Posterior cingulate gyrus (tissue), 11 donors: ENCODE data around the gene TMED4.
A peak's percentile ranks its signal among the peaks of the same experiment; 100 is the strongest.

Source experiments
- DNase-seq, 10 donors: peaks; one replicate each; pipeline versions ENCODE4 v3.0.0 to v3.0.0-alpha.2; 2020 to 2021; ENCODE audit warnings: mixed read lengths in 3 of 10
- intact Hi-C: fragments of 100-400 bp; cut with DNase I; formaldehyde crosslinking; loops from one replicate; pipeline ENCODE4 v1.15.1; 2023

The TMED4 gene

DNA sequence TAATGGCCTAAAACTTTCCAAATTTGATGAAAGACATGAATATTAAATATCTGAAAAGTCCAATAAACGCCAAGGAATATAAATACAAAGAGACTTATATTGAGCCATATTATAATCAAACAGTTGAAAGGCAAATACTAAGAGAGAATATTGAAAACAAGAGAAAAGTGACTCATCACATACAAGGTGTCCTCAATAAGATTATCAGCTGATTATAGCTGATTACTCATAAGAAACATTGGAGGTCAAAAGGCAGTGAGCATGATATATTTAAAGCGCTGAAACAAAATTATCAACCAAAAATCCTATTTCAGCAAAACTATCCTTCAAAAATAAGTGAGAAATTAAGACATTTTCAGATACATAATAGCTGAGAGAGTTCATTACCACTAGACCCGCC, 33.1 kb downstream of the TMED4 start:
- no peak for DNase-seq
- intact Hi-C loops = no loop called here

DNA sequence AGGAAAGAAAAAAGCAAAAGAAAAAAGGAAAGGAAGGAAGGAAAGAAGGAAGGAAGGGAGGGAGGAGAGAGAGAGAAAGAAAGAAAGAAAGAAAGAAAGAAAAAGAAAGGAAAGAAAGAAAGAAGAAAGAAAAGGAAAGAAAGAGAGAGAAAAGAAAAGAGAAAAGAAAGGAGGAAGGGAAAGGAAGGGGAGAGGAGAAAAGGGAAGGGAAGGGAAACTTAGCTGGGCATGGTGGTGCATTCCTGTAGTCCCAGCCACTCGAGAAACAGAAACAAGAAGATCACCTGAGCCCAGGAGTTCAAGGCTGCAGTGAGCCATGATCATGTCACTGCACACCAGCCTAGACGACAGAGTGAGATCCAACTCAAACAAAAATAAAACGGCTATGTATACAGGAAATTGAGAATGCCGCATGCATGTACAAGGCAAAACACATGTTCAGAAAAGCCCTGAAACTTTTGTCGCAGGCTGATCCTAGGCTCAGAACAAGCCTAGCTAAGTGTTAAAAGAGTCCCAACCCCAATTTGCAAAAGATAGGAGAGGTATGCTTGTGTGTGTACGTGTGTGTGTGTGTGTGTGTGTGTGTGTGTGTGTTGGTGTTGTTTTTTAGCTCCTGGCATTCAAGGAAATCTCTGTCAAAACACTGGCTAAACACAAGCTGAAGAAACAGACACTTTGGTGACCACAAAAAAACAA, 34.3 kb downstream of the TMED4 start:
- intact Hi-C loops = no loop called here
- no peak for DNase-seq

DNA sequence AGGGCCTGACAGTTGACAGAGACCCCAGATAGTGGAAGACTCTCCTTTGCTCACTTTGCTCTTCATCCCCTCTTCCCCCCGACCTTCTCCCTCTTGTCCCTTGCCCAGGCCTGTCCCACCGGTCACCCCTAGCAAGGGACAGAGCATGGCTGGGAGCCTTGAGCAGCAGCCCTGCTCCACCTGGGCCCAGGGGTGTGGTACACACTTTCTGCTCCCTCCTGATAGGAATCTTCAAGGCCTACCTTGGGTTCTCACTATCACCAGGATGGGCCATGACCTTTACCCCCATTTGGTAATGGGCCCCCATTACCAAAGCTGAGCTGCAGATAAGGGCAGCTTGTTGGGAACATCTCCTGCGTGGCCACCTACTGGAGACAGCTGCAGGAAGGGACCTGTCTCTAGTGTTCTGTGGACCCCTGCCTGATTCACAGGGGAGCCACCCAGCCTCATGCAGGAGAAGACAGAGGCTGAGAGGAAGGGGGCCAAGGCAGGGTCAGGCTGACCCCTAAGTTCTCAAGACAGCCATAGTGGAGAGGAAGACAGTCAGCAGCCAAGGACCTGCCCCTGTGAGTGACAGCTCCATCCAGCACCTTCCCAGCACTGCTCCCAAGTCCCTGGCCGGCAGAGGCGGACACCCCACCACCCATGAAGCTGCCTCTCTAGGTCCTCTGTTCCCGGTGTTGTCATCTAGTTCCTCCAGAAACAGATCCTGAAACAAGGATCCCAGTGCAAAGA, 40.0 kb downstream of the TMED4 start:
- peak in 1 of 10 donors; percentile 58 for DNase-seq
- intact Hi-C loops = no loop called here

DNA sequence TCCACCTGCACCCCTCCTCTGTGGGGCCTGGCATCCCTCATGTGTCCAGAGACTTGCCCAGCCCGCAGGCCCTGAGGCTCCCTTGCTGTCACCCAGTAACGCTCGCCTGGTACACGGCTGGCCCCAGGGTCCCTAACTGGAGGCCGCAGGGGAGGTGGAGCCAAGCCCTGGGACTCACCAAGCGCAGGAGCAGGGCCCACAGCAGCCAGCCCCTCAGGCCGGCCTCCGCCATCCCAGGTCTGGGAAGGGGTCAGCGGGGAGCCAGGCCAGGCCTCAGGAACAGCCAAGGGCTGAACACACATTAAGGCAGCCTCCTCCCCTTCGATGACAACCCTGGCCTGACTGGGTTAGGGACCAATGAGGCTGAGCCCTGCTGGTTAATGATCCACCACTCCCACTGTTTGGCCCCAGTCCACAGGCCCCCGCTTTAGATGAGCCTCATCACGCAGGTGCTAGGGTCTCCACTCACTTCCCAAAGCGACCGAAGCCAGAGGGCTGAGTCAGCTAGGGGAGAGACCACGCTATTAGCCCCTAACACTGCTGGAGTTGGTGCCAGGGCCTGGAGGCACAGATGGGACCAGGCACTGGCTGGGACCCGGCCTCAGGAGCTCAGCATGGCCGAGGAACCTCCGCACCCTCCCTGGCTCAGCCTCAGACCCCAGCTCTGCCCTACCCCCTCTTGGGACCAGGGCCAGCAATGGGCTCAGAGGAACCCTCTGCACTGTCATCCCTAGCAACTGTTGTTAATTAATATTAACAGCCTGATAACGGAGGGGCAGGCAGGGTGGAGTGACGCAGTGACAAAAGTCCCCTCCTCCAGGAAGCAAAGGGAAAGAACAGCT, 40.8 kb downstream of the TMED4 start, which contains the start of gene NPC1L1:
Gene NPC1L1, minus strand, starts transcription at position 303 of the 842 bp plus-strand sequence. Its CDS starts 71 bp downstream, at position 232.
- peak in 1 of 10 donors; percentile 67 for DNase-seq
- intact Hi-C loops = no loop called here

DNA sequence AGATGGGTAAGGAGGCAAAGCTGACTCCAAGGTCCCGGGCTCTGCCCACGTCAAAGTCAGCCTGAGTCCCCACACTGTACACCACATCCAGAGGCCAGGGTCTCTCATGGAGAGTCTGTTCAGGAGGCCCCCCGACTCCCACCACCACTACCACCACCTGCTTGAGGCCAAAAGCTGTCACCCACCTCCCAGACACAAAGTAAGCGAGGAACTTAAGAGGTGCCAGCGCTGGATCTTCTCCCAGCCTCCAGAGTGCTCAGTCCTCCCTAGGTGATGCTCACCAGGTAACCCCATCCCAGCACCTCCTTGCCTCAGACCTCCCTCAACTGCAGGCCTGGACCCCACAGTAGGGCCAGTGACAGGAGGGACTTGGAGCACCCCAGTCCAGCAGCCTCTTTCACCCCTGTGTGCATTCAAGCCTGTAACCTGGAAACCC, 41.4 kb downstream of the TMED4 start:
- intact Hi-C loops = no loop called here
- DNase-seq = peak in 1 of 10 donors; percentile 30

DNA sequence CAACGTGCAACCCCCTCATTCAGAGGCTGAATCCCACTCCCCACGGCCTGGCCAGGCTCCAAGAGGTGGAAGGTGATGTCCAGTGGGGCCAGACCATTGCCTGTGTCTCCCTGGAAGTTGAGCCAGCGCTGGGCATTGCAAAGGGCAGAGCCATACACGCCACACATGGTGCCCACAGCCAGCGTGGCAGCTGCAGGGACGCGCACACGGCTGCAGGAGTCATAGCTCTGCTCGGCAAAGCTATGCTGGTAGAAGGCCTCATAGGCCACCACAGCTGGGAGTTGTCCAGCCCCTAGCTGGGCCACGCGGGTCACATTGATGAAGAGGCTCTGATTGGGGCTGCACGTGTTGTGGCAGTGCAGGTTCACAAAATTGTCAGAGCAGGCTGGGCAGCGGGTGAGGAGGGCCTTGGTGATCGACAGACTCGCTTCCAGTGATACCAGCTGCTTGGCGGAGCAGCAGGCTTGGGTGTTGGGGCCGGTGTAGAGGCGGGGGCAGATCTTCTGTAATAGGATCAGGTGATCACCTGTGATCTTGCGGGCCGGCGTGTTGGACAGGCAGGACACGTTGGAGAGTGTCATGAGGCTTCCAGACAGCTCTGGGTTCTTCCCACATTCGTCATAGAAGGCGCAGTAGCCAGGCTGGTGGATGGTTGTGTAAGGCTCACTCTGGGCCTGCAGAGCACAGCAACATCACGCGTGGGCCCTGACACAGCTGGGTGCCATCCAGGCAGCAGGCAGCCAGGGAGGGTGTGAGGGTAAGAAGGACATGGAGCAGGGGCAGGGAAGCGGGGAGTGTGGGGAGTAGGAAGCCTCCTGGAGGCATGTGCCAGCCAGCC, 42.1 kb downstream of the TMED4 start:
- intact Hi-C loops = no loop called here

DNA sequence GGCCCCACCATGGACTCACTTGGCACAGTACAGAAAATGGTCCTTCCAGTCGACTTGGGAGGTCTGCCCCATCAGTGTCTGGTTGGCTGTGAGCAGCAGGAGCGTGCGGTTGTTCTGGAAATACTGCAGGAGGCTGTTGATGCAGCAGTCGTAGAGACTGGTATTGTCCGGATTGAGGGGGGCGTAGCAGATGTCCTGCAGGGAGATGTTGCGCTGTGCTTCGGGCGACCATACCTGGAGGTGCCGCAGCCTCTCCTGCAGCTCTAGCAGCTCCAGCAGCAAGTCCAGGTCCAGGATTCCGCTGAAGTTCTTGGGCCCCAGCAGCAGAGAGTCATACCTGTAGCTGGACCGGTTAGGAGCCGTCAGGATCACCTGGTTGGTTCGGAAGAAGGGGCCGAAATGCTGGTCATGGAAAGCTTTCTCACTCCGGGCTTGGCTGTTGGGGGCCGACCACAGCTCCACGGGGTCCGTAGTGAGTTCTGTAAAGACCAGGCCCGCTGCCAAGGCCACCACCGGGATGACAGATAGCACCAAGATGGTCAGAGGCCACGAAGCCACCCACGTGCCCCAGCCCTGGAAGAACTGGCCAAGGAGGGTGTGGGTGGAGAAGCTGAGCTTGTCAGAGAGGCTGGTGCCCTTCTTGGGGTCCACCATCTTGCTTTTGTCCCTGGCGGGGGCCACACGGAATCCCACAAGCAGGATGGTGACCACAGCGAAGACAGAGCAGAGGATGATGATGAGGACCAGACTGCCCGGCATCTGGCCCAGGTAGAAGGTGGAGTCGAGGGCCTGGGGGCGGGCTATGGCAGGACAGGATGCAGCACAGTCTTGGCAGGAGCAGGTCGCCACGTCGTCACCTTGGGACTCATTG, 43.0 kb downstream of the TMED4 start:
- intact Hi-C loops = no loop called here
- peak in 2 of 10 donors; percentile 79 to 82 for DNase-seq

More for the DNA sequence above, 42.1 kb downstream of the TMED4 start:
- peak in 1 of 10 donors; percentile 73 for DNase-seq

DNA sequence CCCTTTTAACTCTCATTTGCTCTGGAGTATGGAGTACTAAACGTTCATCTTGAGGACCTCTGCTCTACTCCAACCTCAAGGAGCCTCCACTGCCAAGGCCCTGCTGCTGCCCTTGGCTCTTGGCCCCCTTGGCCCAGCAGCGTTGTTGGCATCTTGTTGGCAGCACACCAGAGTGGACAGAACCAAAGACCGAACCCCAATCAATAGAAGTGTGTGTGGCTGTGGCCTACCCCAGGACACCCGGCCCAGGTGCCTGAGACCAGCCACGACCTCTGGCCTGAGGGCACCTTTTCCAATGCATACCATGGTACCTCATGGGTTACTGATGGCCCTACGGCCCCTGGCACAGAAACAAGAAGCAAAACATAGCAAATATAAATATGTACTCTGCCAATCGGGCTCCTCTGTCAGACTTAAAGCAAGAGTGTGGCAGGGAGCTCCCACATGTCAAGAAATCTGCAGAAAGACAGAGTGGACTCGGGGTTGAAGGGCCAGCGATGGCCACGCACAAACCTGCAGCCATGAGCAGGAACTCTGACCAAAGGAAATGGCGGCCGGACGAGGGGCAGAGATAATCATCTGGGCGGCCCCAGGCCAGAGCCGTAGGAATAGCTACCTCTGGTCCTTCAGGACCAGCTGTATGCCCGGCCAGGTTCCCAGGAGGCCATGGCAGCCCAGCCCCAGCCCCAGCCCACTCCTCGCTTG, 43.8 kb downstream of the TMED4 start:
- peak in 1 of 10 donors; percentile 80 for DNase-seq
- intact Hi-C loops = no loop called here

DNA sequence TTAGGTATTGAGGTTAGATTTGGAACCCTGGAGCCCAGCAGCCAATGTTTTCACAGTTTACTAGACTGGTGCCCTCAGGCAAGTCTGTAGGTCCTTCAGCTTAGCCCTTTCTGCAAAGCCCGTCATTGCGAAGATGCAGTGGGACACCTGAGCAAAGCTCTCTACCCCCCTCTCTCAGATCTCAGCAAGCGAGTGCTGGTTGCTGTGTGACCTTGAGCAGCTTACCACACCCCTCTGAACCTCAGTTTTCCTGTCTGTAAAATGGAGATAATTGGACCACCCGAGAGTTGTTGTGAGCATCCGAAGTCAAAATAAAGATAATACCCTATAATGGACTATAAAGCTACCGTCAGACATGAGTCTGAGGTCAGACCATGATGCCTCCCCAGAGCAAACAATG, 44.6 kb downstream of the TMED4 start:
- intact Hi-C loops = no loop called here
- no peak for DNase-seq

DNA sequence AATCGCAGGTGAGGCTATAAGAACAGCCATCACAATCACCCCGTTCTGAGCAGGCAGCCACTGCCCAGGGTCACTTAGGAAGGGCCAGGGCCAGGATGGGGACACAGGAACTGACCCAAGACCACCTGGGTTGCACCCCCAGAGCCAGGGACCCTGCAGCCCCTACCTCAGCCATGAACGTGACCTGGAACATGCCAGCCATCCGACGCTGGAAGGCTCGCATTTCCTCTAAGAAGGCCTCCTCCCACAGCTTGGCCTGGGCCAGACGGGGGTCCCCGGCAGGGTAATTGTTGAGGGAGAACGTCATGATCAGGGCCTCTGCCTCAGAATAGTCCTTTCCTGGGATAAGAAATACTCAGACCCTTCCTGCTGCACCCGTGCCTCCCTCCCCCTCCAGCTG, 45.9 kb downstream of the TMED4 start:
- no peak for DNase-seq
- intact Hi-C loops = no loop called here

DNA sequence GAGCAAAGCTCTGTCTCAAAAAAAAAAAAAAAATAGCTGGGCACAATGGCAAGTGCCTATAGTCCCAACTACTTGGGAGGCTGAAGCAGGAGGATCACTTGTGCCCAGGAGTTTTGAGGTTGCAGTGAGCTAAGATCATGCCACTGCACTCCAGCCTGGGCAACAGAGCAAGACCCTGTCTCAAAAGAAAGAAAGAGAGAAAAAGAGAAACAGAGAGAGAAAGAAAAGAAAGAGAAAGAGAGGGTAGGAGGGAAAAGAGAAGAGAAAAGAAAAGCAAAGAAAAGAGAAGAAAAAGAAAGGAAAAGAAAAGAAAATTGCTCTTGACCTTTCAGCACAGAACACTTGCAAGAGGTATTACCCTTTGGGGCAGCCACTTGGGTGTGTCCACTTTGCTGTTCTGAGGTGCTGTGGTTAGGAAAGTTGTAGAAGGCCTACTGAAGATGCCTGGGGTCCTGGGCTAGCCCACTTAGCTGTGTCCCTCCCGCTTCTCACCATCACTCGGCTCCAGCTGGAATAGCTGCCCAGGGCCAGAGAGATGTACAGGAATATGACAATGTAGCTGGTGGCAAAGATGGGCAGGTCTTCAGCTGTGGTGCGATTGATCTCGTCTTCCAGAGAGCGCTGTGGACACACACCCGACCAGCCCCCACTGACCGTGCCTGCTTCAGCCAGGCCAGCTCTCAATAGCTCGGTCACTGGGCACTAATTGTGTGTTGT, 46.5 kb downstream of the TMED4 start:
- no peak for DNase-seq
- intact Hi-C loops = no loop called here

DNA sequence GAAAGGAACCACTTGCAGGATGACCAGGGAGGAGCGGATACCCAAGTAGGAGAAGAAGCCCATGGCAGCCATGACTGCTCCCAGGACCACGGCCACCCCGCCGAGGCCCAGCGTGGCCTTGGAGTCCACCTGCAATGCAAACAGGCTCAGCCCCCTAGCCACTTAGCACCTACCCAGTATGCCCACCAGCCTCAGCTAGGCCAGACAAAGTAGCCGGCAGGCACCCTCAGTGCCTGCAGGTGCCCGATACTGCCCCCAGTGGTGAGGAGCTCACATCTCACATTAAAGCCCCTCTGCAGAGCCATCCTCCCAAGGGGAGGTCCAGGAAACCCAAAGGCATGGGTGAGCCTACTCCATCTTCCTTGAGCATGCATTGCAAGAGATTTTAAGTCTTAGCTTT, 47.5 kb downstream of the TMED4 start:
- no peak for DNase-seq
- intact Hi-C loops = no loop called here

DNA sequence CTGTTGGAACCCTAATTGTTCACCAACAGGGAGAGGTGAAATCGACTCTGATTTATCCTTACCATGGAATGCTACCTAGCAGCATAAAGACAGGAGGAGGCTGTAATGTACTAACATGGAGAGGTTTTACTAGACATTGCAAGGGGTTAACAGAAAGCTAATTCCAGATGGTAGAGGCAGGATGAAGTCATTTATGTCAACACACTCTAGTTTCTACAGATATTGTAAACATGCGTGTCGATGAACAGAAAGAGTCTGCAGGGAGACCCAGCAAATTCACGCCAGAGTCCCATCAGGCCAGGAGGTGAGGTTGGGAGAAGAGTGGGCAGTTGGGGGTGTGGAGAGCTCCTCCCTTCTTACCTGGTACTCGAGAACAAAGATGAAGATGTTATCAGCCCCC, 47.9 kb downstream of the TMED4 start:
- DNase-seq = no peak
- intact Hi-C loops = no loop called here

DNA sequence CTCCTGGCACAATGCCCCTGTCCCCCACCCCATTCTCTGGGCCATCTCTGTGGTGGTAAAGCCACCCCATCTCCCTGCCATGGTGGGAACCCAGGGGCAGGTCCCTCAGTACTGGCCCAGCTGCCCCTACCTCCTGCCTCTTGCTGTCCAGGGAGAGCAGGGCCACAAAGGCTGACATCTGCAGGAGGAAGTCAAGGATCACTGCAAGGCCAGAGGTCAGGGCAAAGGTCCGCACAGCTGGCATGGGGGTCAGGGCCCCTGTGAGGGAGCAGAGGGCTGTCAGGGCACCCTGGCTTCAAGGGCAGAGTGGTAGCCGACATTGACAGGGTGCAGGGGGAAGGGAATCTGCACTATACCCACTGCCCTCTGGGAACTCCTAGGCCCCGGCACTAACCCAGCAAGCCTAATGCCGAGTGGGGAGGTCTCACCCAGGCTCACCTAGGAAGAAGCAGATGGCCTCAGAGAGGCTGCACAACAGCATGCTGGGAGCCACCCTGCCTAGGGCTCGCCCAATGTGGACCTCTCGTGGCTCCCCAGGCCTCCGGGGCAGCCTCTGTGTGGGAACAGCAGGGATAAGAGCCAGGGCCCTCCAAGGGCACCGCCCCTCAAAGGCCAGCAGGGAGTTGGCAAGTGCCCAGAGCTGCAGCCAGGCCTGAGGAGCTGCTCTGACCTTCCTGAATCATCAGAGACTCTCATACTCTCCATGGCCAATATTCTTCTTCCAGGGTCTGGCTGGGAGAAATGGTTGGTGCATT, 48.6 kb downstream of the TMED4 start:
- peak in 1 of 10 donors; percentile 84 for DNase-seq
- intact Hi-C loops = no loop called here

DNA sequence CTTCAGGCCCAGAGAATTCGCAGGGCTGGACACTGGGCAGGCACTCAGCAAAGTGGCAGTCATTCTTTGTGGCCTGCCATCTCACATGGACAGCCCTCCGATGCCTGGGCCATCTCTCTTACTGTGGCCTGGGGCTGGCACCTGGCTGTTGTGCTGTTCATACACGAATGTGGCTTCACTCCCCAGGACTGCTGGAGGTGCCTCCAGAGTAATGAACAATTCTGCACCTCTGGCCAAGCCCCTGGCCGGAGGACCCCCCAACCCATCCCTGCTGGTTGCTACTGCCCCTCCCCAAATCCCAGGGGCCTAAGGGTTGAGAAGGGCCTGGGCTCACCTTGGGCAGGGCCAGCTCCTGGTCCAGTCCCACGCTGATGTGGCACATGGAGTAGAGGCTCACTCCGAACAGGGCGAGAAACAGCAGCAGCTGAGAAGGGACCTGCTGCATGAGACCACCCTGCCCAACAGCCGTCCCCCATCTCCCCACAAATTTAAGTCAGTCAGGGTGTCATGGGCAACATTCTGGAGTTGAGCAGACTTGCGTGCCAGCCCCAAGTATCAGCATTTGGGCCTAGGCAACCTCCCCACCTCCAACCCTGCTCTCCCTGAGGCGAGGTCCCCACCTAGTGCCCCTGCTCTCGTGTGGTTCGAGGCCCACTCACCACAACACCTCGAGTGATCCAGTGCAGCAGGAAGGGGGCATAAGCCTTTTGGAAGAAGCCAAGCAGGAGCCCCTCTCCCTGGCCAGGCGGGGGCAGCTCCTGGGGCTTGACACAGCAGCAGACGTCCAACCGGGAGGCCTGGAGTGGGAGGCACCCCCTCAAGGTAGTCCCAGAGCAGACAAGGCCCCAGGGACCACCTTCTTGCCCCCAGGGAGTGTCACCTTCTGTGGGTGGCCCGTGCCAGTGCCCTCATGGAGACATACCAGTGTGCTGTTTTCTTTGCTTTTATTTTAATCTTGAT, 50.3 kb downstream of the TMED4 start:
- intact Hi-C loops = no loop called here
- peak in 1 of 10 donors; percentile 77 for DNase-seq

DNA sequence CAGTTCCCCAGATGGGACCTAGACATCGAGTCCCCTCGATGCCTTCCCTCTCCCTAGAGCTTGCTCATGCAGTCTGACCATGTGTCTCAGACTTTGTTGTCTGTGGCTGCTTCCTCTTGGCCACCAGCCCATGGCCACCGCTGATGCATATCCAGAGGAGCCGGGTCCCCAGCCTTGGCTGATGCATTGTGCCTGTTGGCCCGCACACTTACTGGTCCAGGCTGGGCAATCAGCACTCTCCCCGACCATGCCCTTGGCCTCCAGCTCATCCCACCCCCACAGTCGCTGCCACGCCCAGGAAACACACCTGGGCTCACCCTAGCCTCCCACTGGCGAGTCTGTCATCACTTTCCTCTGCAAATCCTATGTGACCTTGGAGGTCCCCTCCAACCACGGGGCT, 51.0 kb downstream of the TMED4 start:
- intact Hi-C loops = no loop called here
- peak in 1 of 10 donors; percentile 86 for DNase-seq
